Activated CD4-positive, alpha-beta T cell treated with anti-CD3 and anti-CD28 coated beads, Interleukin-2, Interleukin-4, amounts not matched to agents 100 ng/mL and 50 ng/mL, durations not matched to agents 16 hours and 8 hours (primary cell): ENCODE measurements around the gene TBC1D10A.

ENCODE experiments used
- DNase-seq: peaks from one replicate; pipeline ENCODE4 v3.0.0-alpha.2; 2020; ENCODE audit warnings: low spot score

TBC1D10A gene

GRCh38 chr22:30265823-30266444, 60.8 kb downstream of the TBC1D10A start:
- peak; percentile 89 for DNase-seq

GRCh38 chr22:30265131-30265720, 61.5 kb downstream of the TBC1D10A start:
- peak; percentile 34 for DNase-seq

GRCh38 chr22:30263883-30264282, 62.9 kb downstream of the TBC1D10A start:
- no peak for DNase-seq

GRCh38 chr22:30262917-30263741, 63.6 kb downstream of the TBC1D10A start:
- DNase-seq = peak; percentile 85

- DNase-seq = no peak
Measured at GRCh38 chr22:30262112-30262511, 64.6 kb downstream of the TBC1D10A start.

GRCh38 chr22:30261134-30261533, 65.6 kb downstream of the TBC1D10A start:
- no peak for DNase-seq

- DNase-seq = no peak
Measured at GRCh38 chr22:30260682-30261081, 66.1 kb downstream of the TBC1D10A start.

GRCh38 chr22:30260276-30260675, 66.5 kb downstream of the TBC1D10A start:
- no peak for DNase-seq

GRCh38 chr22:30254314-30254713, 72.4 kb downstream of the TBC1D10A start:
- DNase-seq = no peak

- no peak for DNase-seq
Measured at GRCh38 chr22:30253205-30253852, 73.4 kb downstream of the TBC1D10A start.

- no peak for DNase-seq
Measured at GRCh38 chr22:30252411-30253204, 74.1 kb downstream of the TBC1D10A start.

GRCh38 chr22:30251711-30252110, 75.0 kb downstream of the TBC1D10A start:
- DNase-seq = no peak

GRCh38 chr22:30250661-30251267, 76.0 kb downstream of the TBC1D10A start:
- peak; percentile 32 for DNase-seq

- no peak for DNase-seq
Measured at GRCh38 chr22:30250039-30250565, 76.6 kb downstream of the TBC1D10A start.

GRCh38 chr22:30249049-30250038, 77.4 kb downstream of the TBC1D10A start:
- no peak for DNase-seq

GRCh38 chr22:30248484-30248883, 78.3 kb downstream of the TBC1D10A start:
- DNase-seq = no peak

- DNase-seq = no peak
Measured at GRCh38 chr22:30247974-30248373, 78.8 kb downstream of the TBC1D10A start.

GRCh38 chr22:30247561-30247960, 79.2 kb downstream of the TBC1D10A start:
- DNase-seq = no peak

- DNase-seq = no peak
Measured at GRCh38 chr22:30246814-30247376, 79.8 kb downstream of the TBC1D10A start.
